GM20431 (cell line): Measurements from ENCODE around the gene KLHL29.
"Not testable (repeated sequence)": the region's sequence is repeated elsewhere in the genome, so short reads cannot be mapped to it uniquely, and the experiment has no call there.

Source experiments
- in situ Hi-C: fragments of 300-500 bp; cut with MseI, MboI; formaldehyde crosslinking; loops from one replicate; pipeline ENCODE4 v1.15.0; 2020; ENCODE audit warnings: low sequenced_read_pairs; ENCODE audit not compliant: unreplicated experiment

The KLHL29 gene

GRCh38 chr2:23711979-23712755 is 327.2 kb downstream of the KLHL29 start:
- in situ Hi-C loops, result no loop called here

- in situ Hi-C loops, result no loop called here
These were observed 327.8 kb downstream of the KLHL29 start for GRCh38 chr2:23712756-23713151.

GRCh38 chr2:23713351-23713750 is 328.4 kb downstream of the KLHL29 start:
- in situ Hi-C loops, result no loop called here

- in situ Hi-C loops, result no loop called here
These were observed 334.1 kb downstream of the KLHL29 start for GRCh38 chr2:23718931-23719700.

- in situ Hi-C loops, result no loop called here
These were observed 334.7 kb downstream of the KLHL29 start for GRCh38 chr2:23719716-23720115.

GRCh38 chr2:23720705-23721453 is 335.9 kb downstream of the KLHL29 start:
- in situ Hi-C loops, result no loop called here

- in situ Hi-C loops, result no loop called here
These were observed 336.5 kb downstream of the KLHL29 start for GRCh38 chr2:23721454-23721826.

- in situ Hi-C loops, result no loop called here
These were observed 337.3 kb downstream of the KLHL29 start for GRCh38 chr2:23722255-23722654.

GRCh38 chr2:23723029-23723428 is 338.1 kb downstream of the KLHL29 start:
- in situ Hi-C loops, result not testable (repeated sequence)

- in situ Hi-C loops, result no loop called here
These were observed 349.4 kb downstream of the KLHL29 start for GRCh38 chr2:23734416-23734815.

GRCh38 chr2:23736783-23737182 is 351.8 kb downstream of the KLHL29 start:
- in situ Hi-C loops, result not testable (repeated sequence)

GRCh38 chr2:23745068-23745725 is 360.2 kb downstream of the KLHL29 start:
- in situ Hi-C loops, result no loop called here

- in situ Hi-C loops, result no loop called here
These were observed 360.7 kb downstream of the KLHL29 start for GRCh38 chr2:23745726-23746105.

GRCh38 chr2:23746141-23746863 is 361.3 kb downstream of the KLHL29 start:
- in situ Hi-C loops, result no loop called here

GRCh38 chr2:23751747-23752265 is 366.8 kb downstream of the KLHL29 start:
- in situ Hi-C loops, result no loop called here

GRCh38 chr2:23753291-23754010 is 368.5 kb downstream of the KLHL29 start:
- in situ Hi-C loops, result no loop called here

GRCh38 chr2:23754970-23755369 is 370.0 kb downstream of the KLHL29 start:
- in situ Hi-C loops, result no loop called here

GRCh38 chr2:23756593-23757292 is 371.8 kb downstream of the KLHL29 start:
- in situ Hi-C loops, result no loop called here
